Measurements from ENCODE around the gene DZIP1.

GRCh38 chr13:95535243-95535642 lies 109.3 kb downstream of the DZIP1 start:
- no peak for TF ChIP-seq CTCF (IDR thresholded peaks at IDR 0.05)
- no peak for TF ChIP-seq CREM (CRISPR knock-in tag; IDR thresholded peaks at IDR 0.05)
- no peak for TF ChIP-seq FOXJ3 (CRISPR knock-in tag; IDR thresholded peaks at IDR 0.05; ENCODE audit: borderline replicate concordance)
- no peak for TF ChIP-seq NR2C2 (CRISPR knock-in tag; IDR thresholded peaks at IDR 0.05)
- no peak for TF ChIP-seq CREB1 (CRISPR knock-in tag; IDR thresholded peaks at IDR 0.05)
- TF ChIP-seq NR1H2 (CRISPR knock-in tag; IDR thresholded peaks at IDR 0.05), result no peak
- no peak for TF ChIP-seq IRF1 (CRISPR knock-in tag; IDR thresholded peaks at IDR 0.05)
- TF ChIP-seq CBFB (CRISPR knock-in tag; IDR thresholded peaks at IDR 0.05; ENCODE audit: low read depth), result no peak
- TF ChIP-seq ZNF317 (CRISPR knock-in tag; IDR thresholded peaks at IDR 0.05; ENCODE audit: borderline replicate concordance, low read depth), result no peak
